ENCODE measurements around the gene IPO4.

The IPO4 gene

GRCh38 chr14:24160850-24161804 lies 27.5 kb downstream of the IPO4 start, which contains the start of gene IRF9 (continued):
- TF ChIP-seq, protein P1, sequence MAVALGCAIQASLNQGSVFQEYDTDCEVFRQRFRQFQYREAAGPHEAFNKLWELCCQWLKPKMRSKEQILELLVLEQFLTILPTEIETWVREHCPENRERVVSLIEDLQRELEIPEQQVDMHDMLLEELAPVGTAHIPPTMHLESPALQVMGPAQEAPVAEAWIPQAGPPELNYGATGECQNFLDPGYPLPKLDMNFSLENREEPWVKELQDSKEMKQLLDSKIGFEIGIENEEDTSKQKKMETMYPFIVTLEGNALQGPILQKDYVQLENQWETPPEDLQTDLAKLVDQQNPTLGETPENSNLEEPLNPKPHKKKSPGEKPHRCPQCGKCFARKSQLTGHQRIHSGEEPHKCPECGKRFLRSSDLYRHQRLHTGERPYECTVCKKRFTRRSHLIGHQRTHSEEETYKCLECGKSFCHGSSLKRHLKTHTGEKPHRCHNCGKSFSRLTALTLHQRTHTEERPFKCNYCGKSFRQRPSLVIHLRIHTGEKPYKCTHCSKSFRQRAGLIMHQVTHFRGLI (tag by site-specific recombination; IDR thresholded peaks at IDR 0.05): peak; percentile 73; the same call in 1 of the 2 replicates
- TF ChIP-seq, protein P2, sequence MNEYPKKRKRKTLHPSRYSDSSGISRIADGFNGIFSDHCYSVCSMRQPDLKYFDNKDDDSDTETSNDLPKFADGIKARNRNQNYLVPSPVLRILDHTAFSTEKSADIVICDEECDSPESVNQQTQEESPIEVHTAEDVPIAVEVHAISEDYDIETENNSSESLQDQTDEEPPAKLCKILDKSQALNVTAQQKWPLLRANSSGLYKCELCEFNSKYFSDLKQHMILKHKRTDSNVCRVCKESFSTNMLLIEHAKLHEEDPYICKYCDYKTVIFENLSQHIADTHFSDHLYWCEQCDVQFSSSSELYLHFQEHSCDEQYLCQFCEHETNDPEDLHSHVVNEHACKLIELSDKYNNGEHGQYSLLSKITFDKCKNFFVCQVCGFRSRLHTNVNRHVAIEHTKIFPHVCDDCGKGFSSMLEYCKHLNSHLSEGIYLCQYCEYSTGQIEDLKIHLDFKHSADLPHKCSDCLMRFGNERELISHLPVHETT (tag by site-specific recombination; IDR thresholded peaks at IDR 0.05): peak; percentile 79; the same call in 1 of the 2 replicates
- TF ChIP-seq ZEB2 (tag by site-specific recombination; IDR thresholded peaks at IDR 0.05) (peak; percentile 85), ZNF157 (tag by site-specific recombination; IDR thresholded peaks at IDR 0.05) (no peak), ZNF48 (tag by site-specific recombination; IDR thresholded peaks at IDR 0.05) (no peak), ZNF514 (tag by site-specific recombination; IDR thresholded peaks at IDR 0.05) (no peak), ZBTB17 (tag by site-specific recombination; IDR thresholded peaks at IDR 0.05) (peak; percentile 92), ZNF174 (tag by site-specific recombination; IDR thresholded peaks at IDR 0.05) (no peak), ZBTB21 (tag by site-specific recombination; IDR thresholded peaks at IDR 0.05) (peak; percentile 77), GLI2 (tag by site-specific recombination; IDR thresholded peaks at IDR 0.05; ENCODE audit: borderline replicate concordance, low read depth) (no peak), KLF8 (tag by site-specific recombination; IDR thresholded peaks at IDR 0.05) (peak; percentile 90), ZNF837 (tag by site-specific recombination; IDR thresholded peaks at IDR 0.05) (no peak), ZNF24 (tag by site-specific recombination; IDR thresholded peaks at IDR 0.05) (peak; percentile 83), ZNF416 (tag by site-specific recombination; IDR thresholded peaks at IDR 0.05) (no peak), ZNF549 (tag by site-specific recombination; IDR thresholded peaks at IDR 0.05) (no peak), ZNF701 (tag by site-specific recombination; IDR thresholded peaks at IDR 0.05) (peak; percentile 89), ZNF670 (tag by site-specific recombination; IDR thresholded peaks at IDR 0.05; ENCODE audit: low read depth) (no peak)
- TF ChIP-seq, protein P3, sequence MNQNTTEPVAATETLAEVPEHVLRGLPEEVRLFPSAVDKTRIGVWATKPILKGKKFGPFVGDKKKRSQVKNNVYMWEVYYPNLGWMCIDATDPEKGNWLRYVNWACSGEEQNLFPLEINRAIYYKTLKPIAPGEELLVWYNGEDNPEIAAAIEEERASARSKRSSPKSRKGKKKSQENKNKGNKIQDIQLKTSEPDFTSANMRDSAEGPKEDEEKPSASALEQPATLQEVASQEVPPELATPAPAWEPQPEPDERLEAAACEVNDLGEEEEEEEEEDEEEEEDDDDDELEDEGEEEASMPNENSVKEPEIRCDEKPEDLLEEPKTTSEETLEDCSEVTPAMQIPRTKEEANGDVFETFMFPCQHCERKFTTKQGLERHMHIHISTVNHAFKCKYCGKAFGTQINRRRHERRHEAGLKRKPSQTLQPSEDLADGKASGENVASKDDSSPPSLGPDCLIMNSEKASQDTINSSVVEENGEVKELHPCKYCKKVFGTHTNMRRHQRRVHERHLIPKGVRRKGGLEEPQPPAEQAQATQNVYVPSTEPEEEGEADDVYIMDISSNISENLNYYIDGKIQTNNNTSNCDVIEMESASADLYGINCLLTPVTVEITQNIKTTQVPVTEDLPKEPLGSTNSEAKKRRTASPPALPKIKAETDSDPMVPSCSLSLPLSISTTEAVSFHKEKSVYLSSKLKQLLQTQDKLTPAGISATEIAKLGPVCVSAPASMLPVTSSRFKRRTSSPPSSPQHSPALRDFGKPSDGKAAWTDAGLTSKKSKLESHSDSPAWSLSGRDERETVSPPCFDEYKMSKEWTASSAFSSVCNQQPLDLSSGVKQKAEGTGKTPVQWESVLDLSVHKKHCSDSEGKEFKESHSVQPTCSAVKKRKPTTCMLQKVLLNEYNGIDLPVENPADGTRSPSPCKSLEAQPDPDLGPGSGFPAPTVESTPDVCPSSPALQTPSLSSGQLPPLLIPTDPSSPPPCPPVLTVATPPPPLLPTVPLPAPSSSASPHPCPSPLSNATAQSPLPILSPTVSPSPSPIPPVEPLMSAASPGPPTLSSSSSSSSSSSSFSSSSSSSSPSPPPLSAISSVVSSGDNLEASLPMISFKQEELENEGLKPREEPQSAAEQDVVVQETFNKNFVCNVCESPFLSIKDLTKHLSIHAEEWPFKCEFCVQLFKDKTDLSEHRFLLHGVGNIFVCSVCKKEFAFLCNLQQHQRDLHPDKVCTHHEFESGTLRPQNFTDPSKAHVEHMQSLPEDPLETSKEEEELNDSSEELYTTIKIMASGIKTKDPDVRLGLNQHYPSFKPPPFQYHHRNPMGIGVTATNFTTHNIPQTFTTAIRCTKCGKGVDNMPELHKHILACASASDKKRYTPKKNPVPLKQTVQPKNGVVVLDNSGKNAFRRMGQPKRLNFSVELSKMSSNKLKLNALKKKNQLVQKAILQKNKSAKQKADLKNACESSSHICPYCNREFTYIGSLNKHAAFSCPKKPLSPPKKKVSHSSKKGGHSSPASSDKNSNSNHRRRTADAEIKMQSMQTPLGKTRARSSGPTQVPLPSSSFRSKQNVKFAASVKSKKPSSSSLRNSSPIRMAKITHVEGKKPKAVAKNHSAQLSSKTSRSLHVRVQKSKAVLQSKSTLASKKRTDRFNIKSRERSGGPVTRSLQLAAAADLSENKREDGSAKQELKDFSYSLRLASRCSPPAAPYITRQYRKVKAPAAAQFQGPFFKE (tag by site-specific recombination; IDR thresholded peaks at IDR 0.05; ENCODE audit: borderline replicate concordance): no peak
- TF ChIP-seq, protein P4, sequence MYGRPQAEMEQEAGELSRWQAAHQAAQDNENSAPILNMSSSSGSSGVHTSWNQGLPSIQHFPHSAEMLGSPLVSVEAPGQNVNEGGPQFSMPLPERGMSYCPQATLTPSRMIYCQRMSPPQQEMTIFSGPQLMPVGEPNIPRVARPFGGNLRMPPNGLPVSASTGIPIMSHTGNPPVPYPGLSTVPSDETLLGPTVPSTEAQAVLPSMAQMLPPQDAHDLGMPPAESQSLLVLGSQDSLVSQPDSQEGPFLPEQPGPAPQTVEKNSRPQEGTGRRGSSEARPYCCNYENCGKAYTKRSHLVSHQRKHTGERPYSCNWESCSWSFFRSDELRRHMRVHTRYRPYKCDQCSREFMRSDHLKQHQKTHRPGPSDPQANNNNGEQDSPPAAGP (tag by site-specific recombination; IDR thresholded peaks at IDR 0.05): peak; percentile 94
